Measurements from ENCODE around the gene PARN. TPM values are rescaled to one million over a fixed set of nuclear protein-coding genes. Genes with fewer than 3 reads are reported as not detected.
A peak's percentile ranks its signal among the peaks of the same experiment; 100 is the strongest.

PARN gene
- total RNA-seq, 1 donor from 2014 or later = 31.2 TPM

DNA sequence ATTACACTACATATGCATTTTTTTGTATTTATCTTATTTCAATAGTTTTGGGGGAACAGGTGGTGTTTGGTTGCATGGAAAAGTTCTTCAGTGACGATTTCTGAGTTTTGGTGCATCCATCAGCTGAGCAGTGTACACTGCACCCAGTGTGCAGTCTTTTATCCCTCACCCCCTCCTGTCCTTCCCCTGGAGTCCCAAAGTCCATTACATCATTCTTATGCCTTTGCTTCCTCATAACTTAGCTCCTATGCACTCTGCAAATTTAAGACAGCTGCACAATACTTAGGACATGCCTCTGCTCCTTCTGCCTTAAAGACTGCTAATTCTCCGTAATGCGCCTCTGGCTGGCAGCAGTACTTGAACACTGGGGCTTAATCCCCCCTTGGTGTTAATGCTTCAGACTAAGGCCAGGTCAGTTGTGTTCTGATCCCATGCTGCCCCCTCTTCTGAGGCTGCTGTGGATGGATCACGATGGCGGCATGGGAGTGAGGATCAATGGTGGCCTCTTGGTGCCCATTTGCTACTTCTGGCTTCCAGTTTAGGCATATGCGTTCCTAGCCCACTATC is 146.2 kb downstream of the PARN start:
- no peaks in the 10 kb centered on the region for H3K9me3 ChIP-seq
- no peak for TF ChIP-seq CTCF (IDR thresholded peaks at IDR 0.05)
- no peaks in the 10 kb centered on the region for H3K27me3 ChIP-seq
- intact Hi-C loops (cut with DNase I) = no loop called here
- DNase-seq (no peak), ATAC-seq (no peak)
- H3K4me3 ChIP-seq = no peak overlapping the region
- H3K4me1 ChIP-seq = peaks cover 23% of the 10 kb centered on the region
- H3K27ac ChIP-seq = no peak overlapping the region
- H3K36me3 ChIP-seq = peaks cover 35% of the 10 kb centered on the region

DNA sequence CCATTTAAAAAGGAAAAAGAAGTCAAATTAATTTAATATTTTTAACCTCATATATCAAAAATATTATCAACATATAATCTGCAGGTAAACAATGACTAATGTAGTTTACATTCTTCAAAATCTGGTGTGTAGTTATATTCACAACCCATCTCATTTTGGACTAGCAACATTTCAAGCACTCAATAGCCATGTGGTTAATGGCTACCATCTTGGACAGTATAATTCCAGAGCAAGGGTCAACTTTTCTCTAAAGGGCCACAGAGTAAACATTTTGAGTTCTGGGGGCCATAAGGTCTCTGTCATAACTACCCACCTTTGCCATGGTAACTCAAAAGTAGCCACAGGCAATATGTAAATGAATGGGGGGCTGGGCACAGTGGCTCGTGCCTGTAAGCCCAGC is 153.9 kb downstream of the PARN start:
- no peak for TF ChIP-seq CTCF (IDR thresholded peaks at IDR 0.05)
- Histone ChIP-seq H3K4me3 (no peak overlapping the region), H3K36me3 (peaks cover 15% of the 10 kb centered on the region), H3K27me3 (no peaks in the 10 kb centered on the region), H3K9me3 (no peaks in the 10 kb centered on the region), H3K4me1 (no peaks in the 10 kb centered on the region), H3K27ac (no peak overlapping the region)
- DNase-seq = no peak
- no peak for ATAC-seq
- intact Hi-C loops (cut with DNase I) = no loop called here

- no peaks in the 10 kb centered on the region for H3K4me1 ChIP-seq
- intact Hi-C loops (cut with DNase I) = no loop called here
- no peaks in the 10 kb centered on the region for H3K9me3 ChIP-seq
- no peak overlapping the region for H3K27ac ChIP-seq
- H3K36me3 ChIP-seq = peaks cover 10% of the 10 kb centered on the region
- ATAC-seq (peak; percentile 85), DNase-seq (no peak)
- no peak overlapping the region for H3K4me3 ChIP-seq
- no peaks in the 10 kb centered on the region for H3K27me3 ChIP-seq
- no peak for TF ChIP-seq CTCF (IDR thresholded peaks at IDR 0.05)
These were observed 154.5 kb downstream of the PARN start for GRCh38 chr16:14475370-14476139.

GRCh38 chr16:14473488-14473887 is 156.6 kb downstream of the PARN start:
- no peaks in the 10 kb centered on the region for H3K36me3 ChIP-seq
- no peak overlapping the region for H3K27ac ChIP-seq
- no peaks in the 10 kb centered on the region for H3K4me1 ChIP-seq
- ATAC-seq (no peak), DNase-seq (no peak)
- intact Hi-C loops (cut with DNase I) = no loop called here
- H3K9me3 ChIP-seq = no peaks in the 10 kb centered on the region
- no peak for TF ChIP-seq CTCF (IDR thresholded peaks at IDR 0.05)
- no peaks in the 10 kb centered on the region for H3K27me3 ChIP-seq
- H3K4me3 ChIP-seq = no peak overlapping the region

- no peak for TF ChIP-seq CTCF (IDR thresholded peaks at IDR 0.05)
- H3K4me1 ChIP-seq = no peaks in the 10 kb centered on the region
- no peak overlapping the region for H3K4me3 ChIP-seq
- intact Hi-C loops (cut with DNase I) = no loop called here
- no peaks in the 10 kb centered on the region for H3K36me3 ChIP-seq
- H3K27ac ChIP-seq = no peak overlapping the region
- H3K27me3 ChIP-seq = no peaks in the 10 kb centered on the region
- H3K9me3 ChIP-seq = no peaks in the 10 kb centered on the region
- no peak for DNase-seq
- no peak for ATAC-seq
These were observed 157.7 kb downstream of the PARN start for GRCh38 chr16:14472357-14472756.

All from upper lobe of right lung (tissue), 1 donor.